AG04450 (cell line): Measurements from ENCODE around the gene CYSRT1. TPM values are rescaled to one million over a fixed set of nuclear protein-coding genes. Genes with fewer than 3 reads are reported as not detected.

Experiments
- CTCF ChIA-PET: fragments of 300-600, 350-600 bp; formaldehyde crosslinking; extraction: SDS; loops from one replicate; lab custom pipeline; 2022; ENCODE audit warnings: antibody characterized with exemption, inconsistent platforms; lab: Charles Lee
- POLR2A ChIA-PET: fragments of 350-600 bp; formaldehyde crosslinking; extraction: SDS; loops from one replicate; lab custom pipeline; 2021; ENCODE audit warnings: antibody characterized with exemption, inconsistent platforms; lab: Yijun Ruan, JAX
- DNase-seq: peaks from one replicate; pipeline ENCODE4 v3.0.0-alpha.2; 2011; ENCODE audit warnings: low read depth, low spot score
- H3K27ac ChIP-seq: one replicate; pipeline ENCODE4 v1.5.1; 2012; ENCODE audit warnings: low read depth, low read length, control low read depth
- H3K27me3 ChIP-seq: one replicate; pipeline ENCODE4 v1.6.0; 2012; ENCODE audit warnings: low read length; ENCODE audit not compliant: control insufficient read depth, insufficient read depth
- H3K4me3 ChIP-seq: 2 replicates; pipeline ENCODE4 v1.5.1; 2011; ENCODE audit warnings: mild to moderate bottlenecking, low read depth, low read length, control low read depth
- H3K9me3 ChIP-seq: 2 replicates; pipeline ENCODE4 v1.5.1; 2012; ENCODE audit warnings: low read length; ENCODE audit not compliant: control insufficient read depth, insufficient read depth
- CTCF ChIP-seq: IDR thresholded peaks from 2 replicates; pipeline ENCODE4 v1.5.1; 2011; ENCODE audit warnings: low read depth, low read length, control low read depth, inconsistent platforms
- polyA plus RNA-seq: library from polyadenylated mRNA; depleted of rRNA; stranded (reverse); fragments of >200 nt; gene quantifications from 2 replicates; pipeline ENCODE4 v1.2.3, GENCODE V29; 2011

The CYSRT1 gene
- polyA plus RNA-seq, 1 experiment: 0.27 TPM

DNA sequence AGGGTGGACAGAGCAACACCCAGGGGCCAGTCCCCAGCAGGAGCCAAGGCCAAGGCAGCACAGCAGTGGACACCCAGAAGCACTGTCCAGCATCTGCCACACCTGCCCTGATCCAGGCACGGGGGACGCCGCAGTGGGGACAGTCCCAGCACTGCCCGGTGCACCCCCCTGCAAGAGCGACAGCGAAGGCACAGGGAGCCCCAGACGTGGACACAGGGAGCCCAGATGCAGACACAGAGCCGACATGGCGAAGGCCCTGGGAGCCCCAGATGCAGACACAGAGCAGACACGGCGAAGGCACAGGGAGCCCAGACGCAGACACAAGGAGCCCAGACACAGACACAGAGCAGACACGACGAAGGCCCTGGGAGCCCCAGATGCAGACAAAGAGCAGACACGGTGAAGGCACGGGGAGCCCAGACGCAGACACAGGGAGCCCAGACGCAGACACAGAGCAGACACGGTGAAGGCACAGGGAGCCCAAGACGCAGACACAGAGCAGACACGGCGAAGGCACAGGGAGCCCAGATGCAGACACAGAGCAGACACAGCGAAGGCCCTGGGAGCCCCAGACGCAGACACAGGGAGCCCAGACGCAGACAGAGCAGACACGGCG, 40.9 kb upstream of the CYSRT1 start:
- H3K27ac ChIP-seq: no peak overlapping the region
- CTCF ChIA-PET: no interaction called here
- DNase-seq: no peak
- no peaks in the 10 kb centered on the region for H3K27me3 ChIP-seq
- no peak for TF ChIP-seq CTCF
- POLR2A ChIA-PET: no interaction called here
- no peaks in the 10 kb centered on the region; the same call in 1 of the 2 replicates for H3K9me3 ChIP-seq
- H3K4me3 ChIP-seq: no peak overlapping the region

- Histone ChIP-seq H3K4me3 (no peak overlapping the region), H3K27me3 (no peaks in the 10 kb centered on the region), H3K27ac (no peak overlapping the region), H3K9me3 (no peaks in the 10 kb centered on the region; the same call in 1 of the 2 replicates)
- ChIA-PET POLR2A (no interaction called here), CTCF (no interaction called here)
- TF ChIP-seq CTCF: no peak
- DNase-seq: no peak
These were observed 39.9 kb upstream of the CYSRT1 start for GRCh38 chr9:137184881-137185660.

- Histone ChIP-seq H3K27ac (no peak overlapping the region), H3K4me3 (no peak overlapping the region), H3K9me3 (no peaks in the 10 kb centered on the region; the same call in 1 of the 2 replicates), H3K27me3 (no peaks in the 10 kb centered on the region)
- POLR2A ChIA-PET: no interaction called here
- no peak for DNase-seq
- TF ChIP-seq CTCF: no peak
- CTCF ChIA-PET: no interaction called here
These were observed 39.1 kb upstream of the CYSRT1 start for GRCh38 chr9:137185921-137186320.

DNA sequence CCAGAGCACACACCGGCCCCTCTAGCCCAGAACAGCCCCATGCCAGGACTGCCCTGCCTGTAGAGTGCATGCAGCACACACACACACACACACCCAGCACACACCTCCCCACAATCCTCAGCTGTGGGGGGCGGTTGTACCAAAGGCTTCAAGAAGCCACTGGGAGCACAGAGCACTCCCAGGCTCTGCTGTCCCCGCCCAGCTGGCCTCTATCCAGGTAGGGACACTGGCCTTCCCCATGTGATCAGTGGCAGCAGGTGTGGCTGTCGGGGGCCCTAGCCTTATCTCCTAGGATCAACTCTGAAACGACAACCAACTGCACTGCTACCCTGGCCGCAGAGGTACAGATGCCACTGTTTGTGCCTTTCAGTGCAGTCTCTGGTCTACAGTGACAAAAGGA, 38.6 kb upstream of the CYSRT1 start:
- Histone ChIP-seq H3K27me3 (no peaks in the 10 kb centered on the region), H3K9me3 (no peaks in the 10 kb centered on the region; the same call in 1 of the 2 replicates), H3K27ac (no peak overlapping the region), H3K4me3 (no peak overlapping the region)
- TF ChIP-seq CTCF: no peak
- ChIA-PET POLR2A (no interaction called here), CTCF (interaction anchor here (3.7 kb wide), 1 partner anchor 50 kb away, joined by 17 read pairs; no protein-coding TSS in a partner anchor)
- no peak for DNase-seq

GRCh38 chr9:137187386-137187785, 37.6 kb upstream of the CYSRT1 start:
- ChIA-PET POLR2A (interaction anchor here (3.2 kb wide), 1 partner anchor 13 kb away, joined by 38 read pairs; the partner anchor contains the start of gene TPRN), CTCF (interaction anchor here (3.7 kb wide), 1 partner anchor 49 kb away, joined by 17 read pairs; no protein-coding TSS in a partner anchor)

More at GRCh38 chr9:137187386-137187785, 37.6 kb upstream of the CYSRT1 start:
- Histone ChIP-seq H3K9me3 (no peaks in the 10 kb centered on the region; the same call in 1 of the 2 replicates), H3K27me3 (no peaks in the 10 kb centered on the region), H3K27ac (no peak overlapping the region), H3K4me3 (peak overlapping the region; percentile 94)
- TF ChIP-seq CTCF: no peak
- DNase-seq: no peak
